H9 (cell line): ENCODE results near the gene IFT52. TPM values are rescaled to one million over a fixed set of nuclear protein-coding genes. Genes with fewer than 3 reads are reported as not detected.

Experiments
- DNase-seq: peaks from one replicate; pipeline ENCODE4 v3.0.0-alpha.2; 2017
- H2AFZ ChIP-seq: one replicate; pipeline ENCODE4 v1.6.1; 2013; ENCODE audit warnings: mild to moderate bottlenecking, low read length, control low read depth, moderate library complexity
- H2AK5ac ChIP-seq: 2 replicates; pipeline ENCODE4 v1.6.1; 2013; ENCODE audit warnings: low read length, control low read depth, mixed read lengths; ENCODE audit not compliant: insufficient read length
- H2BK120ac ChIP-seq: one replicate; pipeline ENCODE4 v1.6.1; 2013; ENCODE audit warnings: low read depth, mild to moderate bottlenecking, low read length, control low read depth, inconsistent platforms; ENCODE audit not compliant: poor library complexity, severe bottlenecking
- H2BK12ac ChIP-seq: 2 replicates; pipeline ENCODE4 v1.6.1; 2013; ENCODE audit warnings: low read length, control low read depth, mixed read lengths, low read depth; ENCODE audit not compliant: insufficient read length
- H2BK15ac ChIP-seq: 2 replicates; pipeline ENCODE4 v1.6.1; 2013; ENCODE audit warnings: low read depth, low read length, control low read depth
- H2BK20ac ChIP-seq: one replicate; pipeline ENCODE4 v1.6.1; 2013; ENCODE audit warnings: low read depth, mild to moderate bottlenecking, low read length, control low read depth, inconsistent platforms; ENCODE audit not compliant: poor library complexity, severe bottlenecking
- H2BK5ac ChIP-seq: 2 replicates; pipeline ENCODE4 v1.6.1; 2013; ENCODE audit warnings: low read length, control low read depth, mixed read lengths; ENCODE audit not compliant: insufficient read length
- H3K14ac ChIP-seq: 2 replicates; pipeline ENCODE4 v1.6.1; 2013; ENCODE audit warnings: low read length, control low read depth; ENCODE audit not compliant: insufficient read depth
- H3K18ac ChIP-seq: 2 replicates; pipeline ENCODE4 v1.6.1; 2013; ENCODE audit warnings: low read depth, mild to moderate bottlenecking, mixed read lengths, low read length, control low read depth; ENCODE audit not compliant: insufficient read length
- H3K23ac ChIP-seq: 2 replicates; pipeline ENCODE4 v1.6.1; 2013; ENCODE audit warnings: low read length, control low read depth, mixed read lengths, low read depth; ENCODE audit not compliant: insufficient read length
- H3K23me2 ChIP-seq: 2 replicates; pipeline ENCODE4 v1.6.1; 2013; ENCODE audit warnings: low read depth, mild to moderate bottlenecking, mixed read lengths, low read length, control low read depth; ENCODE audit not compliant: insufficient read length, poor library complexity, severe bottlenecking
- H3K27ac ChIP-seq: 2 replicates; pipeline ENCODE4 v1.5.1; 2013; ENCODE audit warnings: low read length, control low read depth, mixed read lengths, low read depth; ENCODE audit not compliant: insufficient read length
- H3K27me3 ChIP-seq: 2 replicates; pipeline ENCODE4 v1.6.1; 2013; ENCODE audit warnings: low read length, control low read depth, inconsistent platforms; ENCODE audit not compliant: insufficient read depth
- H3K4ac ChIP-seq: 2 replicates; pipeline ENCODE4 v1.6.1; 2013; ENCODE audit warnings: low read depth, mild to moderate bottlenecking, control low read depth, inconsistent platforms, low read length, moderate library complexity
- H3K4me1 ChIP-seq: 2 replicates; pipeline ENCODE4 v1.6.1; 2013; ENCODE audit warnings: low read length, control low read depth, inconsistent platforms; ENCODE audit not compliant: insufficient read depth
- H3K4me2 ChIP-seq: 2 replicates; pipeline ENCODE4 v1.6.1; 2013; ENCODE audit warnings: low read length, control low read depth, mixed read lengths; ENCODE audit not compliant: insufficient read length, insufficient read depth
- H3K56ac ChIP-seq: 2 replicates; pipeline ENCODE4 v1.6.1; 2013; ENCODE audit warnings: low read depth, mild to moderate bottlenecking, mixed read lengths, low read length, control low read depth; ENCODE audit not compliant: insufficient read length
- H3K79me1 ChIP-seq: 2 replicates; pipeline ENCODE4 v1.6.1; 2013; ENCODE audit warnings: low read depth, mild to moderate bottlenecking, moderate library complexity, low read length, control low read depth, inconsistent platforms; ENCODE audit not compliant: insufficient read depth, poor library complexity, severe bottlenecking
- H3K79me2 ChIP-seq: 2 replicates; pipeline ENCODE4 v1.6.1; 2013; ENCODE audit warnings: low read length, control low read depth, inconsistent platforms; ENCODE audit not compliant: insufficient read depth
- H3K9ac ChIP-seq: 2 replicates; pipeline ENCODE4 v1.6.1; 2013; ENCODE audit warnings: low read length, control low read depth, mixed read lengths; ENCODE audit not compliant: insufficient read length; ENCODE audit errors: extremely low read depth
- H3K9me3 ChIP-seq: one replicate; pipeline ENCODE4 v1.6.1; 2013; ENCODE audit warnings: low read depth, low read length, inconsistent platforms; ENCODE audit not compliant: control insufficient read depth
- H3T11ph ChIP-seq: one replicate; pipeline ENCODE4 v1.6.1; 2013; ENCODE audit warnings: mild to moderate bottlenecking, low read length, control low read depth, inconsistent platforms
- H4K20me1 ChIP-seq: one replicate; pipeline ENCODE4 v1.6.1; 2013; ENCODE audit not compliant: control insufficient read depth, insufficient read length, insufficient read depth
- H4K5ac ChIP-seq: 2 replicates; pipeline ENCODE4 v1.6.1; 2013; ENCODE audit warnings: low read depth, mild to moderate bottlenecking, mixed read lengths, low read length, control low read depth; ENCODE audit not compliant: insufficient read length
- H4K8ac ChIP-seq: replicated peaks from 2 replicates; pipeline ENCODE4 v1.6.1; 2013; ENCODE audit warnings: low read length, control low read depth, mixed read lengths, low read depth; ENCODE audit not compliant: insufficient read length
- H4K91ac ChIP-seq: 2 replicates; pipeline ENCODE4 v1.6.1; 2013; ENCODE audit warnings: low read depth, mild to moderate bottlenecking, moderate library complexity, mixed read lengths, low read length, control low read depth; ENCODE audit not compliant: insufficient read length
- H3K27ac Mint-ChIP-seq, 3 experiments: 2 replicates in 2 of 3; 3 replicates in 1 of 3; pipeline ENCODE4 v1.8.0; 2020 to 2021; ENCODE audit warnings: mixed read lengths in 3 of 3, mild to moderate bottlenecking in 1 of 3, moderate library complexity in 1 of 3
- H3K27me3 Mint-ChIP-seq: 2 replicates; pipeline ENCODE4 v1.8.0; 2021; ENCODE audit warnings: low read depth, mild to moderate bottlenecking, moderate library complexity, mixed read lengths
- H3K36me3 Mint-ChIP-seq, 3 experiments: 2 replicates in 2 of 3; 3 replicates in 1 of 3; pipeline ENCODE4 v1.8.0; 2020 to 2021; ENCODE audit warnings: low read depth in 3 of 3, mixed read lengths in 3 of 3; ENCODE audit not compliant: insufficient read depth in 1 of 3
- H3K4me1 Mint-ChIP-seq, 2 experiments: 2 replicates each; pipeline ENCODE4 v1.8.0; 2020; ENCODE audit warnings: mixed read lengths in 2 of 2
- H3K4me3 Mint-ChIP-seq, 2 experiments: 2 replicates in 1 of 2; 3 replicates in 1 of 2; pipeline ENCODE4 v1.8.0; 2020 to 2021; ENCODE audit warnings: mild to moderate bottlenecking in 2 of 2, mixed read lengths in 2 of 2, moderate library complexity in 1 of 2
- H3K9me3 Mint-ChIP-seq, 2 experiments: 2 replicates in 1 of 2; 3 replicates in 1 of 2; pipeline ENCODE4 v1.8.0; 2020; ENCODE audit warnings: mild to moderate bottlenecking in 2 of 2, mixed read lengths in 2 of 2, moderate library complexity in 1 of 2
- CTCF ChIP-seq: fragments of 200-600 bp; sonication (generic); conservative IDR thresholded peaks from 3 replicates; pipeline ENCODE4 v1.8.0; 2021; ENCODE audit warnings: antibody characterized with exemption, mild to moderate bottlenecking
- WGBS: extraction: QIAGEN DNeasy Blood & Tissue Kit; methylation state at CpG from one replicate; pipeline ENCODE4 v1.1.7; 2013; ENCODE audit warnings: missing lambda C conversion rate, low lambda C conversion rate, mixed read lengths; ENCODE audit not compliant: insufficient read length; ENCODE audit errors: extremely low coverage; 5-methylcytosine and 5-hydroxymethylcytosine counted together
- long read RNA-seq: library from polyadenylated mRNA; unstranded; transcript quantifications from one replicate; pipeline ENCODE4 v2.0.0, GENCODE V29; 2020
- total RNA-seq: library from RNA; stranded (reverse); gene quantifications from 2 replicates; pipeline ENCODE4 v1.2.1, GENCODE V29; 2021

IFT52 gene
- total RNA-seq, result 44.5 and 45.5 TPM in 2 replicates
- long read RNA-seq, transcript IFT52-201 (14 exons, 1,757 nt), result major isoform, 138 of 290 reads
- long read RNA-seq, transcript IFT52-202 (14 exons, 1,599 nt), result minor isoform, 82 of 290 reads
- long read RNA-seq, partial matches to known transcripts, result 14 of 290 reads
- long read RNA-seq, other reads (novel, unspliced or antisense), result 56 of 290 reads

GRCh38 chr20:43590392-43591303, at the start of gene IFT52:
Gene IFT52 (plus strand): TSS chr20:43590937. CDS start chr20:43594699, 3,762 bp downstream.
- peaks cover 8 to 12% (median 12%) of the 10 kb centered on the region in 3 experiments; a peak in 6 of 7 replicates for H3K36me3 Mint-ChIP-seq
- DNase-seq, result peak; percentile 97
- Histone ChIP-seq H3K56ac (no peak within 1 kb of the TSS), H3K9ac (peak within 1 kb of the TSS; percentile 82), H4K8ac (no peak within 1 kb of the TSS), H2BK15ac (no peak within 1 kb of the TSS), H3K79me2 (no peaks in the 10 kb centered on the region; the same call in 1 of the 2 replicates), H3K9me3 (no peaks in the 10 kb centered on the region), H3K27ac (no peak within 1 kb of the TSS), H3T11ph (no peak within 1 kb of the TSS), H3K27me3 (no peaks in the 10 kb centered on the region), H3K4me1 (no peaks in the 10 kb centered on the region), H3K4me2 (peak within 1 kb of the TSS; percentile 74), H3K4ac (no peak within 1 kb of the TSS), H2BK12ac (no peak within 1 kb of the TSS), H2BK120ac (no peak within 1 kb of the TSS), H3K18ac (no peak within 1 kb of the TSS), H2BK5ac (no peak within 1 kb of the TSS), H2AFZ (no peak within 1 kb of the TSS), H4K91ac (no peak within 1 kb of the TSS), H4K20me1 (no peaks in the 10 kb centered on the region), H3K23me2 (peaks cover 6% of the 10 kb centered on the region), H2AK5ac (no peak within 1 kb of the TSS), H2BK20ac (no peak within 1 kb of the TSS), H3K79me1 (peaks cover 3% of the 10 kb centered on the region), H3K23ac (no peak within 1 kb of the TSS), H3K14ac (peak within 1 kb of the TSS; percentile 74; the same call in 1 of the 2 replicates), H4K5ac (no peak within 1 kb of the TSS)
- no peak for TF ChIP-seq CTCF
- H3K27me3 Mint-ChIP-seq, result peaks cover 2% of the 10 kb centered on the region; the same call in 1 of the 2 replicates
- peaks cover 9 to 15% of the 10 kb centered on the region in 2 experiments for H3K4me1 Mint-ChIP-seq
- WGBS, result no CpG with 5 or more reads among the region's 68 CpGs
- peak within 1 kb of the TSS; percentile 98 to 99 (median 99) for H3K27ac Mint-ChIP-seq
- H3K4me3 Mint-ChIP-seq, result peak within 1 kb of the TSS; percentile 82 to 92
- H3K9me3 Mint-ChIP-seq, result no peaks in the 10 kb centered on the region; a peak in 1 of 5 replicates
